Esophagus muscularis mucosa (tissue), 4 donors: ENCODE results near the gene REPS2.

Source experiments
- EP300 ChIP-seq: sonication (generic); formaldehyde crosslinking; IDR thresholded peaks from one replicate; pipeline ENCODE4 v1.6.1; 2017; ENCODE audit warnings: antibody characterized with exemption
- POLR2A ChIP-seq: fragments of 450-650 bp; IDR thresholded peaks from one replicate; pipeline ENCODE4 v1.6.1; 2017; ENCODE audit warnings: antibody characterized with exemption, moderate library complexity, mild to moderate bottlenecking, low read depth
- POLR2AphosphoS5 ChIP-seq, 2 donors: sonication (generic); formaldehyde crosslinking; IDR thresholded peaks; one replicate each; pipeline ENCODE4 v1.6.1; 2017; ENCODE audit warnings: antibody characterized with exemption in 2 of 2
- TF ChIP-seq, protein P1 (sequence below), 3 experiments: fragments of 200-600 bp in 2 of 3; fragments of 450-650 bp in 1 of 3; sonication (generic) in 2 of 3; IDR thresholded peaks; one replicate each; pipeline ENCODE4 v1.5.1; 2017 to 2019; ENCODE audit warnings: antibody characterized with exemption in 3 of 3, mild to moderate bottlenecking in 2 of 3, moderate library complexity in 1 of 3

DNA sequence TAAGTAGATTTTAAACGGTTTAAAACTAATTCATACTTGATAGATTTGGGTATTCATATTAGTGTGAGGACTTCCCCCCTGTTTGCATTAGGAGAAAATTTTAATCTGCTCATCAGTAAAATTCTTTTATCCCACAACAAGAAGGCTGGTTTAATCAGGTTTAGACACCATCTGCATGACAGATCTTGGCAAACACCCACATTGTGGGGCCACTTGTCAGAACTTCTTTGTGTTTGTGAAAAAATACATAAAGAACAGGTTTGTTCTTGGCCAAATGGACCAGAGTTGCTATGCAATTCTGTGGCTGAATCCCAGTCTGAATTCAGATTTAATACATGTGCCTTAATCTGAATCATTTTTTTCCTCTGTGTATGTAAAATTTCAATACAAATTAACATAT, 121.1 kb downstream of the REPS2 start:
- TF ChIP-seq, protein P1, sequence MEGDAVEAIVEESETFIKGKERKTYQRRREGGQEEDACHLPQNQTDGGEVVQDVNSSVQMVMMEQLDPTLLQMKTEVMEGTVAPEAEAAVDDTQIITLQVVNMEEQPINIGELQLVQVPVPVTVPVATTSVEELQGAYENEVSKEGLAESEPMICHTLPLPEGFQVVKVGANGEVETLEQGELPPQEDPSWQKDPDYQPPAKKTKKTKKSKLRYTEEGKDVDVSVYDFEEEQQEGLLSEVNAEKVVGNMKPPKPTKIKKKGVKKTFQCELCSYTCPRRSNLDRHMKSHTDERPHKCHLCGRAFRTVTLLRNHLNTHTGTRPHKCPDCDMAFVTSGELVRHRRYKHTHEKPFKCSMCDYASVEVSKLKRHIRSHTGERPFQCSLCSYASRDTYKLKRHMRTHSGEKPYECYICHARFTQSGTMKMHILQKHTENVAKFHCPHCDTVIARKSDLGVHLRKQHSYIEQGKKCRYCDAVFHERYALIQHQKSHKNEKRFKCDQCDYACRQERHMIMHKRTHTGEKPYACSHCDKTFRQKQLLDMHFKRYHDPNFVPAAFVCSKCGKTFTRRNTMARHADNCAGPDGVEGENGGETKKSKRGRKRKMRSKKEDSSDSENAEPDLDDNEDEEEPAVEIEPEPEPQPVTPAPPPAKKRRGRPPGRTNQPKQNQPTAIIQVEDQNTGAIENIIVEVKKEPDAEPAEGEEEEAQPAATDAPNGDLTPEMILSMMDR (IDR thresholded peaks at IDR 0.05) = no peak
- TF ChIP-seq EP300 (no peak), POLR2AphosphoS5 (IDR thresholded peaks at IDR 0.05) (no peak), POLR2A (no peak)
